Activated T-helper 1 cell treated with Interleukin-2 at 50 U/mL for 16 hours (primary cell): ENCODE data around the gene LRRN2.
"Not testable (repeated sequence)": the region's sequence is repeated elsewhere in the genome, so short reads cannot be mapped to it uniquely, and the experiment has no call there.

Experiments used
- DNase-seq: peaks from one replicate; pipeline ENCODE4 v3.0.0-alpha.2; 2020; ENCODE audit warnings: low read depth

The LRRN2 gene

GRCh38 chr1:204685236-204686006 lies at the start of gene LRRN2:
LRRN2 (minus strand) TSS chr1:204685738; CDS start chr1:204619992, 65,746 bp downstream.
- DNase-seq: no peak

- DNase-seq: no peak
Observed at GRCh38 chr1:204735042-204735441, 49.5 kb upstream of the LRRN2 start.

- no peak for DNase-seq
Observed at GRCh38 chr1:204733869-204734596, 48.5 kb upstream of the LRRN2 start.

GRCh38 chr1:204733289-204733688 lies 47.8 kb upstream of the LRRN2 start:
- no peak for DNase-seq

GRCh38 chr1:204731985-204732575 lies 46.5 kb upstream of the LRRN2 start:
- no peak for DNase-seq

GRCh38 chr1:204731509-204731908 lies 46.0 kb upstream of the LRRN2 start:
- DNase-seq: no peak

GRCh38 chr1:204730826-204731459 lies 45.4 kb upstream of the LRRN2 start:
- no peak for DNase-seq

GRCh38 chr1:204729516-204729915 lies 44.0 kb upstream of the LRRN2 start:
- no peak for DNase-seq

- DNase-seq: no peak
Observed at GRCh38 chr1:204728456-204728855, 42.9 kb upstream of the LRRN2 start.

- DNase-seq: no peak
Observed at GRCh38 chr1:204728045-204728444, 42.5 kb upstream of the LRRN2 start.

GRCh38 chr1:204727438-204727837 lies 41.9 kb upstream of the LRRN2 start:
- DNase-seq: not testable (repeated sequence)

GRCh38 chr1:204726478-204726877 lies 40.9 kb upstream of the LRRN2 start:
- no peak for DNase-seq

GRCh38 chr1:204725821-204726448 lies 40.4 kb upstream of the LRRN2 start:
- DNase-seq: no peak

GRCh38 chr1:204723131-204723787 lies 37.7 kb upstream of the LRRN2 start:
- DNase-seq: no peak

GRCh38 chr1:204721373-204722055 lies 36.0 kb upstream of the LRRN2 start:
- DNase-seq: no peak

- DNase-seq: no peak
Observed at GRCh38 chr1:204716660-204717059, 31.1 kb upstream of the LRRN2 start.

GRCh38 chr1:204714861-204715511 lies 29.4 kb upstream of the LRRN2 start:
- no peak for DNase-seq

GRCh38 chr1:204714194-204714860 lies 28.8 kb upstream of the LRRN2 start:
- DNase-seq: no peak

- no peak for DNase-seq
Observed at GRCh38 chr1:204713541-204713940, 28.0 kb upstream of the LRRN2 start.
